Left lobe of liver (tissue), 2 donors: ENCODE results near the gene FEZF2. TPM values are rescaled to one million over a fixed set of nuclear protein-coding genes. Genes with fewer than 3 reads are reported as not detected.

Experiments used
- ATAC-seq: fragments of 200-7000 bp; cut with Tn5 transposase; one replicate; pipeline ENCODE4 v1.9.1; 2020; ENCODE audit warnings: mild to moderate bottlenecking, moderate library complexity
- DNase-seq: peaks from one replicate; pipeline ENCODE4 v3.0.0-alpha.2; 2020; ENCODE audit warnings: low spot score
- total RNA-seq: library from RNA; stranded (reverse); gene quantifications from one replicate; pipeline ENCODE4 v1.2.1, GENCODE V29; 2021
- donor health status: DM: no; HTN: no; CAD: no; lungs with moderate emphysema.
- donor health status: DM: no; HTN: yes; CAD: no.

The FEZF2 gene
- total RNA-seq: not detected

- no peak for ATAC-seq
- DNase-seq: no peak
Measured at GRCh38 chr3:62373215-62373614, at the start of gene FEZF2. TSS of gene FEZF2 (minus strand) at chr3:62373550. CDS start at chr3:62372868, 682 bp downstream.

- no peak for ATAC-seq
- DNase-seq: no peak
Measured at GRCh38 chr3:62421207-62421606, 47.9 kb upstream of the FEZF2 start.

GRCh38 chr3:62416144-62416543 is 42.8 kb upstream of the FEZF2 start:
- no peak for ATAC-seq
- no peak for DNase-seq

- no peak for DNase-seq
- ATAC-seq: no peak
Measured at GRCh38 chr3:62415312-62415801, 42.0 kb upstream of the FEZF2 start.

- ATAC-seq: no peak
- DNase-seq: no peak
Measured at GRCh38 chr3:62414786-62415185, 41.4 kb upstream of the FEZF2 start.

- ATAC-seq: no peak
- DNase-seq: no peak
Measured at GRCh38 chr3:62413687-62414086, 40.3 kb upstream of the FEZF2 start.

- DNase-seq (no peak), ATAC-seq (no peak)
Measured at GRCh38 chr3:62406945-62407344, 33.6 kb upstream of the FEZF2 start.

- DNase-seq (no peak), ATAC-seq (no peak)
Measured at GRCh38 chr3:62405566-62405965, 32.2 kb upstream of the FEZF2 start.

GRCh38 chr3:62405135-62405534 is 31.8 kb upstream of the FEZF2 start:
- no peak for ATAC-seq
- no peak for DNase-seq

GRCh38 chr3:62404321-62404720 is 31.0 kb upstream of the FEZF2 start:
- DNase-seq (no peak), ATAC-seq (no peak)

- no peak for DNase-seq
- no peak for ATAC-seq
Measured at GRCh38 chr3:62403765-62404164, 30.4 kb upstream of the FEZF2 start.

GRCh38 chr3:62392626-62393292 is 19.4 kb upstream of the FEZF2 start:
- ATAC-seq (no peak), DNase-seq (no peak)

- DNase-seq (no peak), ATAC-seq (no peak)
Measured at GRCh38 chr3:62387251-62387650, 13.9 kb upstream of the FEZF2 start.

- DNase-seq (no peak), ATAC-seq (no peak)
Measured at GRCh38 chr3:62379321-62379798, 6.0 kb upstream of the FEZF2 start.

GRCh38 chr3:62378921-62379320 is 5.6 kb upstream of the FEZF2 start:
- no peak for ATAC-seq
- DNase-seq: no peak

- ATAC-seq: no peak
Measured at GRCh38 chr3:62378311-62378789, 5.0 kb upstream of the FEZF2 start.

GRCh38 chr3:62376906-62377877 is 3.8 kb upstream of the FEZF2 start:
- ATAC-seq (no peak), DNase-seq (no peak)

More at GRCh38 chr3:62378311-62378789, 5.0 kb upstream of the FEZF2 start:
- DNase-seq: no peak

GRCh38 chr3:62376454-62376720 is 3.0 kb upstream of the FEZF2 start:
- ATAC-seq (no peak), DNase-seq (no peak)

GRCh38 chr3:62375655-62376453 is 2.5 kb upstream of the FEZF2 start:
- ATAC-seq: no peak
- no peak for DNase-seq

GRCh38 chr3:62374341-62375218 is 1.2 kb upstream of the FEZF2 start:
- DNase-seq (no peak), ATAC-seq (no peak)
